HepG2 (cell line): Measurements from ENCODE around the gene RAB39A. TPM values are rescaled to one million over a fixed set of nuclear protein-coding genes. Genes with fewer than 3 reads are reported as not detected.

Experiments
- BRD4 ChIP-seq: sonication (generic); formaldehyde crosslinking; IDR thresholded peaks from 2 replicates; pipeline ENCODE4 v1.4.0; 2020; ENCODE audit warnings: missing genetic modification reagents
- CREBL2 ChIP-seq: sonication (generic); formaldehyde crosslinking; IDR thresholded peaks from 2 replicates; pipeline ENCODE4 v1.8.1; 2023; ENCODE audit warnings: missing genetic modification reagents, mild to moderate bottlenecking, borderline replicate concordance
- HDAC2 ChIP-seq: sonication (generic); formaldehyde crosslinking; IDR thresholded peaks from 2 replicates; pipeline ENCODE4 v1.4.0; 2020; ENCODE audit warnings: missing genetic modification reagents
- MAFK ChIP-seq, 2 experiments: IDR thresholded peaks in 1 of 2; conservative IDR thresholded peaks in 1 of 2; 2 replicates each; pipeline ENCODE4 v1.6.1; 2011; ENCODE audit warnings: improper control_type of control experiment in 2 of 2, low read length in 2 of 2
- MEIS2 ChIP-seq: sonication (generic); formaldehyde crosslinking; IDR thresholded peaks from 2 replicates; pipeline ENCODE4 v1.9.0; 2021; ENCODE audit warnings: mild to moderate bottlenecking, missing genetic modification reagents
- MLXIP ChIP-seq: sonication (generic); formaldehyde crosslinking; IDR thresholded peaks from 2 replicates; pipeline ENCODE4 v1.9.0; 2021; ENCODE audit warnings: missing genetic modification reagents, borderline replicate concordance
- NFE2 ChIP-seq: sonication (generic); formaldehyde crosslinking; IDR thresholded peaks from 2 replicates; pipeline ENCODE4 v1.4.0; 2020; ENCODE audit warnings: missing genetic modification reagents
- ZBTB46 ChIP-seq: sonication (generic); formaldehyde crosslinking; IDR thresholded peaks from 2 replicates; pipeline ENCODE4 v1.4.0; 2020; ENCODE audit warnings: mild to moderate bottlenecking, missing genetic modification reagents, borderline replicate concordance
- ZMAT5 ChIP-seq: sonication (generic); formaldehyde crosslinking; IDR thresholded peaks from 2 replicates; pipeline ENCODE4 v1.5.0; 2020; ENCODE audit warnings: mild to moderate bottlenecking, low read depth, missing genetic modification reagents, borderline replicate concordance
- ZNF598 ChIP-seq: sonication (generic); formaldehyde crosslinking; IDR thresholded peaks from 2 replicates; pipeline ENCODE4 v1.5.1; 2020; ENCODE audit warnings: mild to moderate bottlenecking, missing genetic modification reagents, borderline replicate concordance
- ZNF687 ChIP-seq: sonication (generic); formaldehyde crosslinking; IDR thresholded peaks from 2 replicates; pipeline ENCODE4 v1.5.1; 2020; ENCODE audit warnings: mild to moderate bottlenecking, missing genetic modification reagents, moderate library complexity
- ZNF839 ChIP-seq: sonication (generic); formaldehyde crosslinking; IDR thresholded peaks from 2 replicates; pipeline ENCODE4 v1.4.0; 2020; ENCODE audit warnings: missing genetic modification reagents, mild to moderate bottlenecking, borderline replicate concordance
- polyA plus RNA-seq, 8 experiments: library from polyadenylated mRNA; depleted of rRNA in 3 of 8; stranded (reverse) in 7 of 8; unstranded in 1 of 8; fragments of >200 nt; fragmentation: Illumina TruSeq in 4 of 8; extraction: Trizol in 4 of 8; gene quantifications; 2 replicates each; pipeline versions ENCODE4 v1.2.1 to v1.2.3, GENCODE V29; 2011 to 2016; ENCODE audit warnings: low read depth in 4 of 8, missing spikeins in 1 of 8, mixed read lengths in 1 of 8; ENCODE audit not compliant: insufficient read depth in 1 of 8
- total RNA-seq, 5 experiments: library from RNA; depleted of rRNA; stranded (reverse); fragments of >200 nt; fragmentation: Illumina TruSeq; extraction: Trizol; gene quantifications; 2 replicates each; pipeline ENCODE4 v1.2.3, GENCODE V29; 2016; ENCODE audit warnings: low read depth in 1 of 5

Gene RAB39A
- total and polyA plus RNA-seq, 2 of the 13 experiments (the other 11 are each of a cell fraction or from before 2014, with no cell fraction given), result not detected

- no peak for TF ChIP-seq ZMAT5 (CRISPR knock-in tag)
- TF ChIP-seq MLXIP (CRISPR knock-in tag), result no peak
- no peak for TF ChIP-seq MAFK (conservative IDR thresholded peaks at IDR 0.05 in 1 of 2, IDR thresholded peaks at IDR 0.05 in 1 of 2; ENCODE audit: low read length in 2 of 2)
- peak; percentile 94 for TF ChIP-seq BRD4 (CRISPR knock-in tag)
- peak; percentile 61 for TF ChIP-seq MEIS2 (CRISPR knock-in tag)
- no peak for TF ChIP-seq NFE2 (CRISPR knock-in tag)
- TF ChIP-seq ZNF687 (CRISPR knock-in tag), result peak; percentile 97
- TF ChIP-seq ZBTB46, result no peak
- peak; percentile 85; the same call in 1 of the 2 replicates for TF ChIP-seq ZNF598 (CRISPR knock-in tag)
- TF ChIP-seq ZNF839 (CRISPR knock-in tag), result peak; percentile 28; the same call in 1 of the 2 replicates
- peak; percentile 30 for TF ChIP-seq HDAC2 (CRISPR knock-in tag)
- TF ChIP-seq CREBL2 (CRISPR knock-in tag), result no peak
Measured at GRCh38 chr11:108008656-108009496, 80.6 kb downstream of the RAB39A start, which contains the start of gene CUL5 (continued).
